Astrocyte (in vitro differentiated cells and primary cell): ENCODE measurements around the gene GET4.

Experiments
- CTCF ChIP-seq: IDR thresholded peaks from 2 replicates; pipeline ENCODE4 v1.5.1; 2011; ENCODE audit warnings: low read depth, mild to moderate bottlenecking, inconsistent platforms, low read length, moderate library complexity; ENCODE audit not compliant: insufficient read depth
- EZH2 ChIP-seq: IDR thresholded peaks from 2 replicates; pipeline ENCODE4 v1.6.1; 2012; ENCODE audit warnings: mild to moderate bottlenecking, low read length, inconsistent platforms; ENCODE audit not compliant: insufficient read depth

DNA sequence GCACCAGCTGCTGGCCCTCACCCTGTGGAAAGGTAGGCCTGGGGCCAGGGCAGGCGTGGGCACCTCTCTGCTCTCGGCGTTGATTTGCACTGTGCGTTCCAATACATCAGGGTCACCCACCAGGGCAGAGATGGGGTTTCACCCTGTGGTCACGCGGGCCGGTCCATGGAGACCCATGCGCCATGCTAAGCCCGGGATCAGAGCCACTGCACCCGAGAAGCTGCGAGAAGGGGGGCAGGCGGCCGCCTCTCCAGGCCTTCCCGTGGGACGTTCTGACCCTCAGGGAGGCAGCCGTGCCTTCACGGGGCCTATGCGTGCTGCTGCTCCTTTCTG is 11.1 kb downstream of the GET4 start:
- no peak for TF ChIP-seq CTCF
- TF ChIP-seq EZH2, result no peak
